KMS-11 (cell line): ENCODE data around the gene FETUB.

ENCODE experiments used
- H2AFZ ChIP-seq: fragments of 200-600 bp; sonication (generic); 2 replicates; pipeline ENCODE4 v1.6.1; 2016; ENCODE audit warnings: antibody characterized with exemption, mixed run types, low read depth
- H3K27ac ChIP-seq: fragments of 200-600 bp; sonication (generic); 2 replicates; pipeline ENCODE4 v1.6.1; 2016; ENCODE audit warnings: mild to moderate bottlenecking, mixed run types
- H3K27me3 ChIP-seq: fragments of 200-600 bp; sonication (generic); 2 replicates; pipeline ENCODE4 v1.6.1; 2017; ENCODE audit warnings: mild to moderate bottlenecking, low read depth, mixed run types, moderate library complexity; ENCODE audit not compliant: insufficient read depth
- H3K36me3 ChIP-seq: fragments of 200-600 bp; sonication (generic); 2 replicates; pipeline ENCODE4 v1.6.1; 2017; ENCODE audit warnings: mild to moderate bottlenecking, mixed run types; ENCODE audit not compliant: insufficient read depth
- H3K4me1 ChIP-seq: fragments of 200-600 bp; sonication (generic); 2 replicates; pipeline ENCODE4 v1.6.1; 2016; ENCODE audit warnings: mild to moderate bottlenecking, low read depth, mixed run types; ENCODE audit not compliant: poor library complexity, severe bottlenecking
- H3K4me2 ChIP-seq: fragments of 200-600 bp; sonication (generic); 2 replicates; pipeline ENCODE4 v1.7.0; 2016; ENCODE audit warnings: mild to moderate bottlenecking, mixed run types
- H3K4me3 ChIP-seq: fragments of 200-600 bp; sonication (generic); IDR thresholded peaks from 2 replicates; pipeline ENCODE4 v1.6.1; 2017; ENCODE audit warnings: low read depth, low read length, mixed read lengths; ENCODE audit not compliant: insufficient read depth
- H3K79me2 ChIP-seq: fragments of 200-600 bp; sonication (generic); 2 replicates; pipeline ENCODE4 v1.6.1; 2016; ENCODE audit warnings: low read depth, mixed run types; ENCODE audit not compliant: insufficient read depth
- H3K9ac ChIP-seq: fragments of 200-600 bp; sonication (generic); 2 replicates; pipeline ENCODE4 v1.6.1; 2016; ENCODE audit warnings: mild to moderate bottlenecking, mixed run types
- H4K20me1 ChIP-seq: fragments of 200-600 bp; sonication (generic); 2 replicates; pipeline ENCODE4 v1.6.1; 2016; ENCODE audit warnings: mild to moderate bottlenecking, mixed run types; ENCODE audit not compliant: insufficient read depth
- TF ChIP-seq, protein P1 (sequence below): fragments of 200-600 bp; sonication (generic); conservative IDR thresholded peaks from 2 replicates; pipeline ENCODE4 v1.6.1; 2017; ENCODE audit warnings: low read depth, mild to moderate bottlenecking, antibody characterized with exemption, low read length, moderate library complexity, mixed read lengths

FETUB gene

DNA sequence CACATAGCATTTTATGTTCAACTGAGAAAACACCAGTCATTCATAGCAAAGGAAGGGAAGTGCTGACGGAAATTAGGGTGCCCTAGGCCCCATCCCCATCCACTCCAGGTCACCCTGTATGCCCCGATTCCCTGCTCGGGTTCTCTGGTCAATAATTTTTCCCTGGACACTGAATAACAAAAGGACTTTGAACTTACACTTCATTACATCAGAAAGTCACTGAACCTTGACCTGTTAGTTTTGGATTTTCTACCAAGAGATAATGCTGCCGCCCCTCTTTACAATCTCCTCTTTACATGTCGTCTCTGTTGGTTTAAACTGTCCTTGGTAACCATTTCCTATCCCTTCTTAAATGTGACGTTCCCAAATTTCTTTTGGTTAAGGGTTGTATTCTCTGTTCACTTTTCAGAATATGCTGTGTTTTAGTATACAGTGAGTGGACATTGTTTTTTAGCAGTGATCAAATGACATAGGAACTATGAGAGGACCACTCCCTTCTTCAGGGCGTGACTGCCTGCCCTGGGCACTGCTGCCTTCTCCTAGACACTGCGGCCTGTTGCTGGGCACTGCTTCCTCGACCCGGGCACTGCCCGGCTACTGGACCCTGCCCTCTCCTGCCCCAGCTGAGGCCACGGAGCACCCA is 40.9 kb upstream of the FETUB start:
- Histone ChIP-seq H3K4me2 (no peak overlapping the region), H4K20me1 (no peaks in the 10 kb centered on the region), H3K36me3 (no peaks in the 10 kb centered on the region), H3K4me1 (no peaks in the 10 kb centered on the region), H3K27me3 (no peaks in the 10 kb centered on the region), H2AFZ (no peak overlapping the region), H3K27ac (no peak overlapping the region), H3K79me2 (no peaks in the 10 kb centered on the region), H3K9ac (no peak overlapping the region), H3K4me3 (no peak overlapping the region)
- TF ChIP-seq, protein P1, sequence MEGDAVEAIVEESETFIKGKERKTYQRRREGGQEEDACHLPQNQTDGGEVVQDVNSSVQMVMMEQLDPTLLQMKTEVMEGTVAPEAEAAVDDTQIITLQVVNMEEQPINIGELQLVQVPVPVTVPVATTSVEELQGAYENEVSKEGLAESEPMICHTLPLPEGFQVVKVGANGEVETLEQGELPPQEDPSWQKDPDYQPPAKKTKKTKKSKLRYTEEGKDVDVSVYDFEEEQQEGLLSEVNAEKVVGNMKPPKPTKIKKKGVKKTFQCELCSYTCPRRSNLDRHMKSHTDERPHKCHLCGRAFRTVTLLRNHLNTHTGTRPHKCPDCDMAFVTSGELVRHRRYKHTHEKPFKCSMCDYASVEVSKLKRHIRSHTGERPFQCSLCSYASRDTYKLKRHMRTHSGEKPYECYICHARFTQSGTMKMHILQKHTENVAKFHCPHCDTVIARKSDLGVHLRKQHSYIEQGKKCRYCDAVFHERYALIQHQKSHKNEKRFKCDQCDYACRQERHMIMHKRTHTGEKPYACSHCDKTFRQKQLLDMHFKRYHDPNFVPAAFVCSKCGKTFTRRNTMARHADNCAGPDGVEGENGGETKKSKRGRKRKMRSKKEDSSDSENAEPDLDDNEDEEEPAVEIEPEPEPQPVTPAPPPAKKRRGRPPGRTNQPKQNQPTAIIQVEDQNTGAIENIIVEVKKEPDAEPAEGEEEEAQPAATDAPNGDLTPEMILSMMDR: no peak

DNA sequence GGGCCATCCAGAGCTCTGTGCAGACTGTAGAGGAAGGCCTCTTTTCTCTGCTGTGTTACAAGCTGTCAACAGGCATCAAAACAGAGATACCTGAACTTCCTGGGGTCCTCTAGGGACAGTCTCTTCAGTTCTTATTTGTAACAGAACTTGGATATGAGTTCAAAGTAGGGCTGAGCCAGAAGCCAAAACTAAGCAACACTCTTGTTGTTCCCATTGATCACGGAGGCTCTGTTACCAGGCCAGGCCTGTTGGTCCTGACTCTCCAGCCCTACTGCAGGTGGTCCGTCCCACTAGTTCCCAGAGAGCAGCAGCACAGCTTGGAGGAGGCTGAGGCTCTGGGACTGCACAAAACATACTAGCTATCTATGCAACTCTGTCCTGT is 40.4 kb upstream of the FETUB start:
- TF ChIP-seq, protein P1: no peak

DNA sequence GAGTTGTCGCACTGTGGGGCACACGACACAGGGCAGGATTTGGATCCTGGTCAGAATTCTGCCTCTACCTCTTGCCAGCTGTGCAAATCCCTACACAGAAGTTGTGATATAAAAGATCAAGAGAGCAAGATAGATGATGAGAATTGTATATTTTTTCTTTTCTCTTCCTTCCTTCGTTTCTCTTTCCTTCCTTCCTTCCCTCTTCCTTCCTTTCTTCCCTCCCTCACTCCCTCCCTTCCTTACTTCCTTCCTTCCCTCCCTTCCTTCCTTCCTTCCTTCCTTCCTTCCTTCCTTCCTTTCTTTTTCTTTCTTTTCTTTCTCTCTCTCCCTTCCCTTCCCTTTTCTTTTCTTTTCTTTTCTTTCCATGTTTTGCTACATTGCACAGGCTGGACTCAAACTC is 39.3 kb upstream of the FETUB start:
- Histone ChIP-seq H3K27me3 (no peaks in the 10 kb centered on the region), H3K4me3 (no peak overlapping the region), H2AFZ (no peak overlapping the region), H3K36me3 (no peaks in the 10 kb centered on the region), H4K20me1 (no peaks in the 10 kb centered on the region), H3K79me2 (no peaks in the 10 kb centered on the region), H3K4me2 (no peak overlapping the region), H3K4me1 (no peaks in the 10 kb centered on the region), H3K27ac (no peak overlapping the region), H3K9ac (no peak overlapping the region)
- TF ChIP-seq, protein P1: no peak

More for the DNA sequence above, 40.4 kb upstream of the FETUB start:
- Histone ChIP-seq H3K79me2 (no peaks in the 10 kb centered on the region), H3K4me3 (no peak overlapping the region), H3K27ac (no peak overlapping the region), H3K4me2 (no peak overlapping the region), H3K4me1 (no peaks in the 10 kb centered on the region), H3K36me3 (no peaks in the 10 kb centered on the region), H3K27me3 (no peaks in the 10 kb centered on the region), H3K9ac (no peak overlapping the region), H4K20me1 (no peaks in the 10 kb centered on the region), H2AFZ (no peak overlapping the region)

DNA sequence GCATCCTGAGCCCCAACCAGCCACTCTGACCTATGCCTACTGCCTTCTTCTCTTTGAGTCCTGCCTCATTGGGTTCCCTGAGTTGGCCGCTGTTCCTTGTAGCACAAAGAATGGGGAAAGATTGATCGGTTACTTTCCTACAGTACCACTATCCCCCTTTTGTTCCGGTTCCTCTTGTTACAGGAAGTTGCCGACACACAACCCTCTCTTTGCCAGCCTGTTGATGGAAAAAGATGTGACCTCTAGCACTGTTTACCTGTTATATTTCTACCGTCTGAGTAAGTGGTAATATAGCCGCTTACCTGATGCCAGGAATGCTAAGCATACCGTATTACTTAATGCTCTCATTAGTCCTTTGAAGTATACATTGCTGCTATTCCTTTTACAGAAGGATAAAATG is 37.0 kb upstream of the FETUB start:
- H3K27ac ChIP-seq: no peak overlapping the region
- H3K4me2 ChIP-seq: no peak overlapping the region
- H3K79me2 ChIP-seq: no peaks in the 10 kb centered on the region
- no peak overlapping the region for H3K4me3 ChIP-seq
- no peaks in the 10 kb centered on the region for H3K36me3 ChIP-seq
- H4K20me1 ChIP-seq: no peaks in the 10 kb centered on the region
- H2AFZ ChIP-seq: no peak overlapping the region
- no peaks in the 10 kb centered on the region for H3K4me1 ChIP-seq
- TF ChIP-seq, protein P1: no peak
- no peaks in the 10 kb centered on the region for H3K27me3 ChIP-seq
- no peak overlapping the region for H3K9ac ChIP-seq
